SK-N-MC (cell line): ENCODE measurements around the gene TTN.

Experiments used
- EZH2 ChIP-seq: fragments of 200-600 bp; sonication (generic); IDR thresholded peaks from one replicate; pipeline ENCODE4 v1.6.1; 2017; ENCODE audit warnings: antibody characterized with exemption
- POLR2AphosphoS5 ChIP-seq: IDR thresholded peaks from 2 replicates; pipeline ENCODE4 v1.6.1; 2012; ENCODE audit warnings: mild to moderate bottlenecking, low read depth, low read length, borderline replicate concordance

DNA sequence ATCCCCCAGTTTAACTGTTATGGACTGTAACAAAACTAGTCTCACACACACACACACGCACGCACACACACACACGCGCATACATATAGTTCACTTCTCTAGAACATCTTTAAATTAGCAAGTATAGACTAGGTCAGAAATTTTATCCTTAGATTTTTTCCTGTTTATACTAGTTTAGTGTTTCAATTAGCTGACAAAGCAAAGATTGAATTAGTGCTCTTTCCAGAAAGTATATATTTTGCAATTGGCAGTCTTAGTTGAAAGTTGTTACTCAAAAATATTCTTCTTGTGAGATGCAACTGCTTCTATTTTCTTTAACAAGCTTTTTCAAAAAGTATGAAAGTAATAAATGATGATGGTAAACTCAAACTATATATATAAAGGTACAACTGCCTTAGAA, 304.5 kb downstream of the TTN start:
- TF ChIP-seq EZH2 (no peak), POLR2AphosphoS5 (no peak)
